ENCODE results near the gene CHD1L.

DNA sequence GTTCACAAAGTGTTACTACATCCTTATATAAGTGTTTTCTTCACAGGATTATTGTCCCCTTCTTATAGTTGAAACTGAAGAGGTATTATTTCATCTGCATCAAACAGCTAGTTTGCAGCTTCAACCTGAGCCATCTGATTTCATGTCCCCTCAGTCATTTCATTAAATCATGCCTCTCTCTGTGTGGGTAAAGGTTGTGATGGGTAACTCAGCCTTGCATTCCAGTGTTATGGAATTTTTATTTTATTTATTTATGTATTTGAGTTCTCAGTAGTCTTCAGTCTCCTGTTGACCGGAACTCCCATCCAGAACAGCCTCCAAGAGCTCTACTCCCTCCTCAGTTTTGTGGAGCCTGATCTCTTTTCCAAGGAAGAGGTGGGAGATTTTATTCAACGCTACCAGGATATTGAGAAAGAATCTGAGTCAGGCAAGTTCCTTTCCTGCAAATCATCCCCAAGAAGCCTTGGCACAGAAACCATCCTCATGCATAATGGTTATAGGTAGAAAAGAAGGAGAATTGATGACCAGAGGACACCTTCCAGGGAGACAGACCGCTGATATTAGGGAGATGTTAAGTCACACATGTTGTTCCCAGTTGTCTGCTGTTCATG, 21.8 kb downstream of the CHD1L start:
- TF ChIP-seq MYC (IDR thresholded peaks at IDR 0.05; ENCODE audit: low read depth, low read length) (no peak), POLR2AphosphoS5 (IDR thresholded peaks at IDR 0.05; ENCODE audit: insufficient read depth, low read depth, low read length) (no peak)
- TF ChIP-seq, protein P1, sequence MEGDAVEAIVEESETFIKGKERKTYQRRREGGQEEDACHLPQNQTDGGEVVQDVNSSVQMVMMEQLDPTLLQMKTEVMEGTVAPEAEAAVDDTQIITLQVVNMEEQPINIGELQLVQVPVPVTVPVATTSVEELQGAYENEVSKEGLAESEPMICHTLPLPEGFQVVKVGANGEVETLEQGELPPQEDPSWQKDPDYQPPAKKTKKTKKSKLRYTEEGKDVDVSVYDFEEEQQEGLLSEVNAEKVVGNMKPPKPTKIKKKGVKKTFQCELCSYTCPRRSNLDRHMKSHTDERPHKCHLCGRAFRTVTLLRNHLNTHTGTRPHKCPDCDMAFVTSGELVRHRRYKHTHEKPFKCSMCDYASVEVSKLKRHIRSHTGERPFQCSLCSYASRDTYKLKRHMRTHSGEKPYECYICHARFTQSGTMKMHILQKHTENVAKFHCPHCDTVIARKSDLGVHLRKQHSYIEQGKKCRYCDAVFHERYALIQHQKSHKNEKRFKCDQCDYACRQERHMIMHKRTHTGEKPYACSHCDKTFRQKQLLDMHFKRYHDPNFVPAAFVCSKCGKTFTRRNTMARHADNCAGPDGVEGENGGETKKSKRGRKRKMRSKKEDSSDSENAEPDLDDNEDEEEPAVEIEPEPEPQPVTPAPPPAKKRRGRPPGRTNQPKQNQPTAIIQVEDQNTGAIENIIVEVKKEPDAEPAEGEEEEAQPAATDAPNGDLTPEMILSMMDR (IDR thresholded peaks at IDR 0.05; ENCODE audit: extremely low read depth in 1 of 2, insufficient read depth in 1 of 2, low read depth in 1 of 2, low read length in 2 of 2), result no peak

Measured in endothelial cell of umbilical vein (primary cell).